ENCODE data around the gene LILRB2.
"Not testable (repeated sequence)": the region's sequence is repeated elsewhere in the genome, so short reads cannot be mapped to it uniquely, and the experiment has no call there.

- TF ChIP-seq CTCF, POLR2A (IDR thresholded peaks at IDR 0.05): not testable (repeated sequence)
Observed at GRCh38 chr19:54278571-54279195, 2.2 kb downstream of the LILRB2 start.

All from right lobe of liver (tissue), 4 donors.